GM18520 (cell line): Measurements from ENCODE around the gene COL25A1.
"Not testable (repeated sequence)": the region's sequence is repeated elsewhere in the genome, so short reads cannot be mapped to it uniquely, and the experiment has no call there.

Experiments used
- ATAC-seq: cut with Tn5 transposase; IDR thresholded peaks from one replicate; pipeline ENCODE4 v1.9.1; 2021; ENCODE audit not compliant: unreplicated experiment

COL25A1 gene

GRCh38 chr4:109067508-109068235 is 234.8 kb downstream of the COL25A1 start:
- ATAC-seq = no peak

- no peak for ATAC-seq
Observed at GRCh38 chr4:109065006-109065405, 237.5 kb downstream of the COL25A1 start.

GRCh38 chr4:109053257-109053656 is 249.2 kb downstream of the COL25A1 start:
- no peak for ATAC-seq

DNA sequence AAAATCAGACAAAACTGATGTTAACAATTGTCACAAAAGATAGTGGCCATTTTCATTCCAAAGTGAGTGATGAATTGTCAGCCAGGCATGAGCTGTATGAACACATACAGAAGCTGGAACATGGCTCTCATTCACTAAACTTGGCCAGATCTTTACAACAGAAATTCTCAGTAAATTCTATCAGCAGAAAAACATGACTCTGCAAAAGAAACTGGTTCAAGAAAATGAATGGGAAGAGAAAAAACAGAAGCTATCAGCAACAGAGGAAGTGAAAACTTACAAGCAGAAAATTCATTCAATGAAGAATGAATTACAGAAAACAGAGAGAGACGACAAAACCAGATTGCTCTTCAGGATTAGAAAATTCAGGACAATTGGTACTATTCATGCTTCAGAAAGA is 249.6 kb downstream of the COL25A1 start:
- ATAC-seq = no peak

DNA sequence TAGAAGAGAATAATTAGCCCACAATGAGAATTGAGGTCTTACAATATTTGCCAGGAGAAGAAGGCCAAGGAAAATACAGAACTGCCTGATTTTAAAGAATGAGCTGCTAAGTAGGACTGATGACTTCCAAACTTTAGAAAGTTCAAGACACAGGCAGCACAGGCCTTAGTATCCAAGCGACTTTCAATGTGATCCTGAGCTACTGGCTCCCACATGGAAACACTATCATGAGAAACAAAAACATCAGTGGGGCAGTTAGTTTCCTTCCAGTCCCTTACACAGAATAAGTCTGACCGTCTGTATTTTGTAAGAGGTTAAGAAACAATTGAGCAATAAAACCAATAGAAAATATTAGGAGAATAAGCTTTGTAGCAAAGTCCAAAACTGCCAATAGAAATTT is 251.4 kb downstream of the COL25A1 start:
- ATAC-seq = no peak

DNA sequence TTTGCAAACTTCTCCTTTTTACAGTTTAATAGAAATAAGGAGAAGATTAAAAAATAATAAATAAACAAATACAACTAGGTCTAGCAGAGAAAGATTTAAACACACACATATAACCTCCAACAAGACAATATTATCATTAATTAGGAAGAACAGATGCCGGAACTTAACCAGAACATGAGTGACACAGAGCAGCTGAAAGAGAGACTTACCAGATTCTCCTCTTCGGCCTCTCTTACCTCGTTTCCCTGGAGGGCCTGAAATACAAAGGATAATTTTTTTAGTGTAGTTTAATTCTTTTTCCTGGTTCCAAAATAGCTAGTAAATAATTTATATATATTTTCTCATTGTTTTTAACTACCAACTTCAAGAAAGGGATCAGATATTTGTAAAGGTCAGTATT is 252.5 kb downstream of the COL25A1 start:
- ATAC-seq = no peak

- ATAC-seq = no peak
Observed at GRCh38 chr4:109046471-109047201, 255.8 kb downstream of the COL25A1 start.

DNA sequence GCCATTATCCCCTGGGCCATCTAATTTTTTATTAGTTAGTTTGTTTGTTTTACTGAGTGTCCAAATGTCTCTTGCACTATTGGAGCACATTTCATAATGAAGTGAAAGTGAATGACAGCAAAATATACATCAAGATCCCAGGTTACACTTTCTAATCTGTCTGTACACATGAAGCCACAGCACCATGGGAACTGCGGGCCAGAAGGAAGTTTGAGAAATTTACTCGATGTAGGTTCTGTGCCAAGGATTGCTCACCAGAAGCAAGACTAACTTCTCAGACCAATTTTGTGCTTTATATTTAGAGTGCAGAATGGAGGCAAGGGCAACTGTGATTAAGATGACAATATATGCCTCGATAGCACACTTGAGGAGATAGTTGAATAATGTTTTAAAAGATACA is 258.0 kb downstream of the COL25A1 start:
- ATAC-seq = no peak

DNA sequence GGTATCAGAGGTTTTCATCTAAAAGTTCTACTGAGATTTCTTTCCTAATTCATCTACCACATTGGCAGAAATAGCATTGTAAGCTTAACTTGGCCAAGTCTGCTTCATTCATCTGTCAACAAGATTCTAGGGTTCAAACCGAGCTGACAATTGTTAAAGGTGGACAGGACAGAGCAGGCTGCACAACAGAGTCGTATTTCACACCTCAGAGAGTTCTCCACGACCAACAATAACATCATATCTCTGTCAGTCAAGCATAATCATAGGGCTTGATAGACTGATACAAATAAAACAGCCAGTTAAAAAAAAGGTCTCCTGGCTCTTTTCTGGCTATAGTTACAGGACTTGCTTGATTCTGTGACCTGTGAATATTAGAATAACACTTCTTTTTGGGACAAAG is 259.2 kb downstream of the COL25A1 start:
- no peak for ATAC-seq

DNA sequence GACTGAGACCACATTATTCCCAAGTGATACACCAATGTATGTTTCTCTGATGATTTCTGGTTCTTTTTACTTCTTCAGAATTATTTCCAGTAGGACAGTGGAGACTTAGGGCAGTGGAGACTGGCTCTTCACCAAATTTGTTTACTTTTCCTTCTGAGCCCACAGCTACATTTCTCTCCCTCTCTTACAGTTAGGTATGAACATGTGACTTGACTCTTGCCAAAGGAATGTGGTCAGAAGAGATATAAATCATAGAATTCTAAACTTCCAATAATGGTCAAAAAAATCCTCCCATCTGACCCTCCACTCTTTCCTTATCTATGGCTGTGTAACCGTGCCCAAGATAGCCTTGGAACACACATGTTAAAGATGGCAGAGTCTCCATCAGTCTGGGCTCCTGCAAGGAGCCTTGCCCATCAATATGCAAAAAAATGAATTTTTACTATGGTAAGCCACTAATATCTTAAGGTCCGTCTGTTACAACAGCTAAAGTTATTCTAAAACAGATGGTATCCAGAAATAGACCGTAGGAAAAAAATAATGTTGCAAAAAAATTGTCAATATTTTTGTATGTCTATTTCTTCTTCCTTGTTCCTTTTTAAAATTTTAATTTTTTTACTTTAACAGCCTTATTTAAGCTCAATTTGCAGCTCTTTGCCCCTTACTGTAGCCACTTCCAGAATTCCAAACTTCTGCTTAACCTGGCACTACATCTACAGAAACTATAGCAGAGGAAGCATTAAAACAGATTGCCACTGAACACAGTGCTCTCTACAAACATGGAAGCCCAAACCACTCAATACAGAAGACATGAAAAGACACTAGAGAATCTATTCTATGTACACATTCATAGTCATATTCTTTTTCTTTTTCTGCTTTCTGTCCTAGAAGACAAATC is 260.7 kb downstream of the COL25A1 start:
- no peak for ATAC-seq

DNA sequence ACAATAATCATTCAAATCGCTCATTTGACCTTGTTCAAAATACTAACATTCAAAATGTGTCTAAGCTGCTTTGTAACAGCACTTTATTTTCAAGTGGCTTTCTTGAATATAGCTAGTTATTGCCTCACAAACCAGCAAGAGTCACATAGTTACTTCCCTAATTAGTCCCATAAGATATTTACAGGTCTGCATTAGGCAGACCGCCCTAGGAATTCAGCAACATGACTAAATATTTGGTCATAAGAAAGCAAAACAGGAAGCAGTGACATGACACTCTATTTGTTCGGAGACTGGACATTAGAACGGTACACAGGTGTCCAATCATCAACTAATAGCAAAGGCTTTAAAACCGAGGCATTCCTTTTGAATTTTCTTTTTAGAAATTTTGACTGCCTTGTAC is 262.0 kb downstream of the COL25A1 start:
- no peak for ATAC-seq

GRCh38 chr4:109037026-109037425 is 265.4 kb downstream of the COL25A1 start:
- no peak for ATAC-seq

DNA sequence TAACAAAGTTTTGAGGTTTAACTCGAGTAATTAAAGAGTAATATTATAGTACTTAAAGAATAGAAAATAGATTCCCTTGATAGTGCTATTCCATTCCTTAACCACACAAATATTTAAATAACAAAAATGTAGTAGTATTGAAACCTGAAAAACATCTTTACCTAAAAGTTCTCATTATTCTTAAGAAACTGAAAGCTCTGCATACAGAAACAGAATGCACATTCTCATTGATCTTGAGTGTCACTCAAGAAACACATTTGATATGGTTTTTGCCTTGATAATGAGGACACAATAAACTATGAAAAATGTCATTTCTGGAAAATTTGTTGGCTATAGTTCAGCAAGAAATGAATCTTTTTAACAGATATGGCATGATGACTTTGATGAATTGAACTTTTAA is 268.5 kb downstream of the COL25A1 start:
- no peak for ATAC-seq

DNA sequence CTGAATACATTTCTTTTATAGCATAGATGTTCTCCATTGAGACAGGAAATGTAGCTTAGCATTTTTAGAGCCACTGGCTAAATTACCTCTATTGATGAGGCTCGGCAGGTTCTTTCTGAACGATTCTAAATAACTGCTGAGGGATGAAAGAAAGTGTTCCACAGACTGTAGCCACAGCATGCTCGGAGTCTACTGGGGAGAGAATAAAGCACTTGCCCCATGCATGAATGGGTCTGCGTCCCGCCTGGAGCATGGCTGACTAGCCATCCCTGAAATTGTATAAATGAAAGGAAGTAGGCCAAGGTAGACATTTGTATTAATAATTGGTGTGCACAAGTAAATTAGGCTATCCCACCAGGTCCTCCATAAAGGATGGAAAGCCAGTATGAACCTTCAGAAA is 269.8 kb downstream of the COL25A1 start:
- ATAC-seq = no peak

DNA sequence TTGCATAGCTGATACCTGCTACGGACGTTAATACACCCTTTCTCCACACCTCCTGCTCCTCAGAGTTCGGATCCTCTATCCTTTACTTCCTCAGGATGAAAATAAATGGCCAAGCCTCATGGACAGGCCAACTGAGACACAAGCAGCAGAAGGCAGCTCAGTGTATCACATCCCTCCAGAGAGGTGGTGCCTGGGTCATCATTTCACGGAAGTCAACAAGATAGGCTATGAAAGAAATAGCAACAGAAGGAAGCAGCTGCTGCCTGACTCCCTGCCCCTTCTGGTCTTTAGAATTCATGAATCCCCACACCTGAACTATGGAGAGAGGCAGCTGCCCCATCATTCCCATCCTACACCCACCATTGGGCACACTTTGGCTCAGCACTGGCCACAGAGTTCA is 272.5 kb downstream of the COL25A1 start:
- ATAC-seq = no peak

GRCh38 chr4:109027016-109027500 is 275.4 kb downstream of the COL25A1 start:
- no peak for ATAC-seq

- ATAC-seq = no peak
Observed at GRCh38 chr4:109026588-109026987, 275.9 kb downstream of the COL25A1 start.

- no peak for ATAC-seq
Observed at GRCh38 chr4:109025471-109026076, 276.9 kb downstream of the COL25A1 start.

- ATAC-seq = no peak
Observed at GRCh38 chr4:109022961-109023360, 279.5 kb downstream of the COL25A1 start.

- not testable (repeated sequence) for ATAC-seq
Observed at GRCh38 chr4:109021630-109022029, 280.8 kb downstream of the COL25A1 start.

GRCh38 chr4:109020861-109021260 is 281.6 kb downstream of the COL25A1 start:
- ATAC-seq = no peak
